GM12892 (cell line): Measurements from ENCODE around the gene NTSR1.

Source experiments
- POLR2A ChIP-seq: IDR thresholded peaks from 2 replicates; pipeline ENCODE4 v1.6.1; 2011; ENCODE audit warnings: low read depth, low read length, control low read depth
- TAF1 ChIP-seq: IDR thresholded peaks from 2 replicates; pipeline ENCODE4 v1.6.1; 2011; ENCODE audit warnings: low read depth, mild to moderate bottlenecking, control low read depth, low read length, borderline replicate concordance

- TF ChIP-seq POLR2A (no peak), TAF1 (no peak)
These were observed 46.3 kb downstream of the NTSR1 start for GRCh38 chr20:62754991-62755356.
